Measurements from ENCODE around the gene F2RL1.
"Not testable (repeated sequence)": the region's sequence is repeated elsewhere in the genome, so short reads cannot be mapped to it uniquely, and the experiment has no call there.

The F2RL1 gene

GRCh38 chr5:76807296-76807695, 11.5 kb upstream of the F2RL1 start:
- no peak for DNase-seq (ENCODE audit: low spot score)

- DNase-seq (ENCODE audit: low spot score): no peak
These were observed 10.6 kb upstream of the F2RL1 start for GRCh38 chr5:76808141-76808691.

DNA sequence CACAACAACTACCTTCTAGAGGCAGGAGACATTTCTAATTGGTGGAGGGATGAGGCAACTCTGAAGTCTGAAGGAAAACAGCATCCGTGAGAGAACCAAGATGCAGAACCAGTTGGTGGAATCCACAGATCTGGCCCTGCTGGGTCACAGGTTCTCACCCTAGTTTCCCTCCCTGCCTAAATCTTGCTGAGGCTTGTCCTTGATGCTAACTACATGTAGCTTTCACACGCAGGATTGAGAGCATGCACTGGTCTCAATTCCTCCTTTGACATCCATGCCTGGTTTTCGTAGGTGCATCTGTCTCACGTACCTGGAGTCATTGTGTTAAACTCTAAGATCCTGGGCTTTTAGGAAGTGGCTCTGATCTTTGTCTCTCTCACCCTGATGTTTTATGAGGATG, 9.7 kb upstream of the F2RL1 start:
- DNase-seq (ENCODE audit: low spot score): no peak

DNA sequence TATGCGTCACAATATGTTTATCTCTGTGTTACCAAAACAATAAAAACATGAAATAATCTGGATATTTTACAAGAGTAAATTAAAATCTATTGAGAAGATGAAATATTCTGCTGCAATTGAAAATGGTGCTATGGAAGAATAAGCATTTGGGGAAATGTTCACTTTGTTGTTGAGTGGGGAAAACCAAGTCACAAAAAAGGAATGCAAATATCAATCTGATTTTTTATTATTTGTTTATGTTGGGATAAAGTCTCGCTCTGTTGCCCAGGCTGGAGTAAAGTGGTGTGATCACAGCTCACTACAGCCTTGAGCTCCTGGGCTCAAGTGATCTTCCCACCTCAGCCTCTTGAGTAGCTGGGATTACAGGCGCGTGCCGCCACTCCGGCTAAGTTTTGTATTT, 8.6 kb upstream of the F2RL1 start:
- no peak for DNase-seq (ENCODE audit: low spot score)

DNA sequence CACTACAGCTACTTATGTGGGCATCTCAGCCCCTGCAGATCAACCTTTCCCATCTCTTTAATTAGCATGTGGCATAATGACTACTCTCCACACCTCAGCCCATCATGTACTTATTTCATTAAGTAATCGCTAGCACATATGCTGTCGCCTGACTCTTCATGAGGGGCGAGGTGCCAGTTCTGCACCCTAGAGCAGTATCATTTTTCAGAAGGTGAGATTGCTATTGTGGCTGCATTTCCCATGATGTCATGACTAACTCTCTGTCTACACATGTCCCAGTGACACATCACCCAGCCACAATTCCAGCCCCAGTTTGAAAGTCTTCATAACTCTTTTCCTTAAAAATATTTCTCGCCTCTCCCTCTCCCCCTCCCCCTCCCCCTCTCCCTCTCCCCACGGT, 7.6 kb upstream of the F2RL1 start:
- DNase-seq (ENCODE audit: low spot score): no peak

GRCh38 chr5:76812209-76812608, 6.6 kb upstream of the F2RL1 start:
- DNase-seq (ENCODE audit: low spot score): not testable (repeated sequence)

DNA sequence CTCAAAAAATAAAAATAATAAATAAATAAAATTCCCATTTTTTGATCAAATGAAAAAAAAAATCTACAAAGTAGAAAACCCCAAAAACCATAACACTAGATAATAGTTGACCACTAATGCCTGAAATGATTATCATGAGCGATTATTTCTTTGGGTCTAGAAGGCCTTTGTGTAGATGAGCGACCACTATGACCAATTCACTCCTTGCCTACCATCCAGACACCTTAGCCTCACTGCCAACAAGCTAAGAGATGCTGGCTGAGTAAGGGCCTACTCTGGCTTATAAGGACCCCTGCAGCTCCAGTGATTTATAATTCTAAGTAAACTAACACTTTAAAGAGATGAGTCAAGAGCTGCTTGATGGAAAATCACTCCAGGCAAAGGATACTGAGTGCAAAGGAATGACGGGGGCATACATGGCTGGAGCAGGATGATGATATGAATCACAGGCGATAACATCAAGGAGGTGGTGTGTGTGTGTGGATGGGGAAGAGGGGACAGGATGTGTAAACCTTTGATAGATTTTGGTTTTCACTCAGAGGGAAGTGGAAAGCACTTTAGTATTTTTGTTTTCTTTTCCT, 4.8 kb upstream of the F2RL1 start:
- no peak for DNase-seq (ENCODE audit: low spot score)

DNA sequence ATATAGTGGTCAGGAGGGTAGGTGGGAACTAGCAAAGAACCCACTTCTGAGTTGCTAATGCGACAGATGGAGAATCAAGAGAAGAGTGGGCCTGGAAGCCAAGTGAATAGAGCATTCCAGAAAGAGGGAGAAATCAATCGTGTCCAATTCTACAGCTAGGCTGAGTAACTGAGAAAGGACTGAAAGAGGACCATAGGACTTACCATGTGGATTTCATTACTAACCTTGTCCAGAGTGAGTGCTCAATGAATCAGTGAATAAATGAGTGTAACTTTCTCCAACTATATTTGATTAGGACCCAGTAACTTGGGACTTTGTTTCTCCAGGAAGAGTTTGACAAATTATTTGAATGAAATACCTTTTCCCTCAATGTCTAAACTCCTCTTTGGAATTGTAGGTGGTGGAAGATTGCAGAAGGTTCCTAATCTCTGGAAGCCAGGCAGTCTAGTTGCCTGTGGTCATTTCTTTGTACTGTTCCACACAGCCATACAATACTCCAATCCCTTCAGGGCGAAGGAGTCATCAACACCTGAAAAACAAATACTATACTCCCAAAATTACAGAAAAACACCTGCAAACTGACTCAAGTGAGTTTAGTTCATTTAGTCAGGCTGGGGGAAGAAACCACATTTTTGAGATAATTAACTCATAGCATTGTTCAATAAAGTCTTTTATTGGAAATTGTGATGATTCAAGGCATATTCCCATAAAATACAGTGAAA, 2.6 kb upstream of the F2RL1 start:
- DNase-seq (ENCODE audit: low spot score): no peak

GRCh38 chr5:76819851-76820525, 1.2 kb downstream of the F2RL1 start:
- no peak for DNase-seq (ENCODE audit: low spot score)

- DNase-seq (ENCODE audit: low spot score): no peak
These were observed 1.7 kb downstream of the F2RL1 start for GRCh38 chr5:76820526-76820890.

- DNase-seq (ENCODE audit: low spot score): no peak
These were observed 2.3 kb downstream of the F2RL1 start for GRCh38 chr5:76821136-76821535.

DNA sequence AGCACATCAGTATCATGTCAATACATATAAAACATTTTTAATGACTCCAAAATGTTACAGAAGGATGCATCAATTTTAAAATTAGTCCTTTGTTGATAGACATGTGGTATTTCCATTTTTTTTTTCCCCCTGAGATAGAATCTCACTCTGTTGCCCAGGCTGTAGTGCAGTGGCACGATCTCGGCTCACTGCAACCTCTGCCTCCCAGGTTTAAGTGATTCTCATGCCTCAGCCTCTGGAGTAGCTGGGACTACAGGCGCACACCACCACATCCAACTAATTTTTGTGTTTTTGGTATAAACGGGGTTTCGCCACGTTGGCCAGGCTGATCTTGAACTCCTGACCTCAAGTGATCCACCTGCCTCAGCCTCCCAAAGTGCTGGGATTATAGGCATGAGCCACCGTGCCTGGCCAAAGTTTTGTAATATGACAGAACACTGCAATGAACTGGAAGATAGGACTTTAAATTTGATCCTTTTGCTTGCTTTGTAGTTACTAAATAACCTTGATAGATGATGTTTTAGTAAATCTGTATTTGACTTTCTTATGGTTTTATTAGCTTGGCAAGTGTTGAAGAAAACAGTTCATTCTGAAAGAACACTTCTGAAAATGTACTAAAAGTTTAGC, 3.4 kb downstream of the F2RL1 start:
- DNase-seq (ENCODE audit: low spot score): not testable (repeated sequence)

DNA sequence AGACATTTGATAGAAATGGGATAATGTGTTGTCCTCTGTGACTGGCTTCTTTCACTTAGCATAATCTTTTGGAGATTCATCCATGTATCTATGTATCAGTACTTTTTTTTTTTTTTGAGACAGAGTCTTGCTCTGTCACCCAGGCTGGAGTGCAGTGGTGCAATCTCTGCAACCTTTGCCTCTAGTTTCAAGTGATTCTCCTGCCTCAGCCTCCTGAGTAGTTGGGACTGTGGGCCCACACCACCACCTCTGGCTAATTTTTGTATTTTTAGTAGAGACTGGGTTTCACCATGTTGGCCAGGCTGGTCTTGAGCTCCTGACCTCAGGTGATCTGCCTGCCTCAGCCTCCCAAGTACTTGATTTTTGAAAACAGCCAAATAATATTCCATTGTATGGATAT, 7.6 kb downstream of the F2RL1 start:
- not testable (repeated sequence) for DNase-seq (ENCODE audit: low spot score)

DNA sequence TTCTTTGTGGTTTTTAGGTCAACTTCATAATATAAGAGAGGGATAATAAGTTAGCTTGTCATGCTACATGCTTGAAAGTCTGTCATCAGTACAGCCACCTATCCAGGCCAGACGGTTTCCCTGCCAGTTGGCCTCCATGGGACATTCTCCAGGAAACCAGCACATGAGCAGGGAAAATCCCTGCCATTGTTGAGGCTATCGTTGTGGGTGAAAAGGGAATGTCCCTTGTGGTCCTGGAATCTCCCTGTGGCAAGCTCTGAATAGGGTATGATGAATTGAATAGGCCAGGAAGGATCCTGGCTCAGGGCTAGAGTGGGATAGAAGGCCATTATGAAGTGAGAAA, 12.3 kb downstream of the F2RL1 start:
- no peak for DNase-seq (ENCODE audit: low spot score)

- DNase-seq (ENCODE audit: low spot score): no peak
These were observed 17.4 kb downstream of the F2RL1 start for GRCh38 chr5:76836181-76836580.

GRCh38 chr5:76836585-76836984, 17.8 kb downstream of the F2RL1 start:
- no peak for DNase-seq (ENCODE audit: low spot score)

DNA sequence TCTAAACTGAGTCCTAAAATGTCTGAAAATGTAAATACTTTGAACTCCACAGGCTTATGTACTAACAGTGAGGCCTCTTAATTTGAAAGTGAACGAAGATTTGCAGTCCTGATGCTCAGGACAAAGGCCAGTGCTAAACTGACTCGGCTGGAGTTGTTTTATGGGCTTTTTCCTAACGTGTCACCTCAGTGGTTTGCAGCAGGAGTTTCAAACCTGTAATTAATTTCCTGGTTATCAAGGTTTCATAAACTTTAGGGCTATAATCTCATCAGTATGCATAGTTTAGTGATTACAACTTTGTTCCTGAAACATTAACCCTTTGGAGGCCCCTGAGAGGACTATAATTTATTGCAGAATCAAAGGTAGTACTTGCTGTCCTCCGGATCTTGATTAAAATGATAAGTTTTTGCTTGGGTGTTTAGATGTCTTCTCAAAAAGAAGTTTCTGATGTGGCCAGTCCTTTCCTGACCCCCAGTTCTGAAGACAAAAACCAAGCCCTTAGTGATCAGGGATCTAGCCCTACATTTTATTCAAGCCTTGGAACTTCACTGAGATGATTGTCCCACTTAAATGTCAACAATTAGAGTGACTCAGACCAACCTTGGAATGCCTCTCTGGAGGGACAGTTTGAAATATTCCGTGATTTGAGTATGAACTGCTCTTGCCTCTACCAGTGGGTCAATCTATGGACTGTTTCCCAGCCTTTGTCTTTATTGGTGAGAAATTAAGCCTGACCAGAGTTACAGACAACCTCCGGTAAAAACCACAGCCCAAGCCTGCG, 19.8 kb downstream of the F2RL1 start:
- peak; percentile 72 for DNase-seq (ENCODE audit: low spot score)

GRCh38 chr5:76841361-76841760, 22.5 kb downstream of the F2RL1 start:
- DNase-seq (ENCODE audit: low spot score): peak; percentile 36

DNA sequence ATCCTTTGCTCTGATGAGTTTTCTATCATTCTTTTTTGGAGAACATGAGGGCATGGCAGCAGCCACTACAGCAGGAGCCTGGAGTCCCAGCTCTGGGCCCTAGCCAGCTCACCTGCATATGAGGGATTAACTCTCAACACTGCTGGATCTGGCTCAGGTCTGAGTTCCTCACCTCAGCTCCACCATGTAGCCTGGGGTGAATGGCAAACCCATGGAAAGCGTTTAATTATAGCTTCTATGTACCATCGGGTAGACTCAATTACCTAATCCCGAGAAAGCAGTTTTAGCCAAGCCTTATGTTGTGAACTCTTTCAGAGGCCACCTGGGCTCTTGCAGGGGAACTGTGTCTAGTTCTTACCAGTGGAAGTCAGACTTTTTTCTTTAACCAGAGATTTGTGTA, 27.1 kb downstream of the F2RL1 start:
- DNase-seq (ENCODE audit: low spot score): no peak

DNA sequence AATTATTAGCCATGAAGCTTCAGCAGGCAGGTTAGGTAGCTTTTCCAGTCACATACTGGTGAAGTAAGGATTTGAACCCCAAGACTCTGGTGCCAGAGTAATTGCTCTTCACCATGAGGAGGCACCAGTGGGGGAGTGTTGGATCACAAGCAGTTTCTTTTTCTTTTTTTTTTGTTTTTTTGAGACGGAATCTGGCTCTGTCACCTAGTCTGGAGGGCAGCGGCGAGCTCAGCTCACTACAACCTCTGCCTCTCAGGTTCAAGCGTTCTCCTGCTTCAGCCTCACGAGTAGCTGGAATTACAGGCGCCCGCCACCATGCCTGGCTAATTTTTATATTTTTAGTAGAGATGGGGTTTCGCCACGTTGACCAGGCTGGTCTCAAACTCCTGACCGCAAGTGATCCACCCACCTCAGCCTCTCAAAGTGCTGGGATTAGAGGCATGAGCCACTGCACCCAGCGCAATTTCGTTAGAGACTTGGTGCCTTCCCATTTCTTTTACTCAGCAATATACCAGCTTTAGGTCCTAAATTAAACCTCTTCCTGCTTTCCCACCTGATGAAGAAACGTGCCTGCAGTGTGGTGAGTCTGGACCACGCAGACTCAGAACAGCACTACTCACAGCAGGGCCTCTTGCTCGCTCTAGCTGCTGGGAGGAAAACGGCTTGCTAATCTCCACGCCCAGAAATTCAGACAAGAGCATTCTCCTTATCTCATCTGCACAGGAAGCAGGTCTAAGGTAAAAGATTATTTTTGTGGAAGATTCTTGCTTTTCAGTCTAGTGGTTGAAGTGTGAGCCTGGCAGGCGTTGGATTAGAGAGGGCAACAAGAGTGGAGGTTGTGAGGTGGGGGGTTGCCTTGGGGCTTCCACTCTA, 30.8 kb downstream of the F2RL1 start, which contains the start of gene S100Z:
Gene S100Z (plus strand): TSS at position 596 of the 873 bp plus-strand sequence. CDS start 25,346 bp downstream, outside the sequence.
- DNase-seq (ENCODE audit: low spot score): no peak

Measured in cerebellar cortex (tissue), 1 donor.